ENCODE data around the gene RBM19.

Gene RBM19

DNA sequence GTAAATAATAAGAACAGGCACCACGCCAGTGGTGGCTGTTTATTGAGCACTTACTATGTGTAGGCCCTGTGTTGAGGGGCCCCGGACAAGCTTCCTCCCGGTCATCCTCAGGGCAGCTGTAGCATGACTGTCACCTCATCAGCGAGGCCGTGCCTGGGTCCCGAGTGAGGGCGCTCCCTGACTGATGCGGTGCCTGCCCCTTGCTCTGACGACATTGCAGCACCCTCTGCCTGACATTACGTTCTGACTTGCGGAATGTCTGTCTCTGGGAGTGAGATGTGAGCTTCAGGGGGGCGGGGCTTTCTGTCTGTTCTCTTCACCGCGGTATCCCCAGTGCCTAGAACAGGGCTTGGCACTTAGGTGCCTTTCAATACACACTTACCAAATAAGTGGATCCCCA, 167.6 kb downstream of the RBM19 start:
- no peak for DNase-seq

DNA sequence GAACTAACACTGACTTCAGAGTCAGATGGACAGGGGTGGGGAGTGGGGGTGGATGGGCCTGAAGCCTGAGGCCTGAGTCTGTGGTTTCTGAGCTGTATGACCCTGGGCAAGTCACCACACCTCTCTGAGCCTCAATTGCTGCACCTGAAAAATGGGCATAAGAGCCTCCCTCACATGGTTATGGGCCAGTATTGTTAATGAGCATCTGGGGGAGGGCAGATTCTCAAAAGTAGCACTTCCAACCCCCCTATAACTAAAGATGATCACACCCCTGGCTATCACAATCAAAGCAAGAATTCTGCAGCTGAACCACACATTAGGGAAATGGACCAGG, 168.6 kb downstream of the RBM19 start:
- no peak for DNase-seq

DNA sequence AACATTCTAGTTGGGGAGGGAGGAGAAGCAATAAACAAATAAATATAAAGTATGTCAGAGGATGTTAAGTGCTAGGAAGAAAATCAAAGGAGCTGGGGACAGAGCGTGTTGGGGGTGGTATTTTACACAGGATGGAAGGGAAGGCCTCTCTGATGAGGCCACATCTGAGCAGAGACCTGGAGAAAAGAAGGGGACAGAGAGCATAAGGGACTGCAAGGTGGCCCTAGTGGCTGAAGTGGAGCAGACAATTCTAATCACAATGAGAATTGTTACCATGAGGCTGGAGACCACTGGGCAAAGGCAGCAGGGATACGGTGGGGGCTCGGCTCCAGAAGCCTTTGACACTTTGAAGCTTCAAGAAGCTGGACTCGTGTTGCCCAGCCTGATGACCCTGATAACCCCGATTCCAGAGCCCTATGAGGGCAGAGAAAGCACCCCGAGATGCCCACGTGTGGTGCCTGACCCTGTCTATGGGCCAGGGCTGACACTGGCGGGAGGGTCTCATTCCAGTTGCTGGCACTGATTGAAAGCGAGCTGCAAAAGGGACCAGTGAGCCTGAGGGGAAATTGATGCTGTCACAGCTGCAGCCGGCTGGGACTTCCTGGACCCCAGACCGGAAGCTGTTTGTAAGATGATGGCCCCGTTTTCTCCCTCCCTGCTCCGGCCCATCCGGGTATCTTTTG, 169.1 kb downstream of the RBM19 start:
- no peak for DNase-seq

DNA sequence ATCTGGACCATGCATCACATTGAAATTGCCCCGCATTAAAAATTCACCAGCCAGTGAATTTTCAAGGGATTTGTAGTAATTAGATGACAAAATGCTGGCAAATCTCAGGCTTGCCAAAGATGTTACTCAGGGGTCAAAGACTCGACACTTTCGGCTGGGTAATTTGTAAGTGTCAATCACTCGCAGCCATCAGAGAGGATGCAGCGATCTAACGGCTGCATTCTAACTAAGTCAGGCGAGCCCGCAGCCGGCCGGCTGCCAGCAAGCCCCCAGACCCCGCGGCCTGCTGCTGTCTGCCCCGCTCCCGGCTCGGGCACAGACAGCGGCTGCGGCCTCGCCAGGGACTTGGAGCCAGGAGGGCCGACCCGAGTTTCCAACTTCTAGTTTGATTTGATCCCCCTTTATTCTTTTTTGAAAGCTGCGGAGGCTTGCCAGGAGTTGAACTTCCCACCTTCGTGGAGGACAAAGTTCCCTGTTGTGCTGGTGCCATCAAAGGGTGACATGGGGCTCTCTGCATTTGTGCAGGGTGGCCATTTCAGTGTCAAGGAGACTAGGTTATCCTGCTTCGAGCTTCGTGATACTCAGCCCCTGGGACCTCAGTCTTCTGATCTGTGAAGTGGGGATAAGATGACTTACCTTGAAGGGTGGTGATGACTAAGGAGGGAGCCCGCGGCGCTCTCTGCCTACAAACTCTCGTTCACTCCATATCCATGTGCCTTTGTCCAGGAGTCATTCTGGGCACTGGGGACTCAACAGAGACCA, 169.9 kb downstream of the RBM19 start:
- no peak for DNase-seq

DNA sequence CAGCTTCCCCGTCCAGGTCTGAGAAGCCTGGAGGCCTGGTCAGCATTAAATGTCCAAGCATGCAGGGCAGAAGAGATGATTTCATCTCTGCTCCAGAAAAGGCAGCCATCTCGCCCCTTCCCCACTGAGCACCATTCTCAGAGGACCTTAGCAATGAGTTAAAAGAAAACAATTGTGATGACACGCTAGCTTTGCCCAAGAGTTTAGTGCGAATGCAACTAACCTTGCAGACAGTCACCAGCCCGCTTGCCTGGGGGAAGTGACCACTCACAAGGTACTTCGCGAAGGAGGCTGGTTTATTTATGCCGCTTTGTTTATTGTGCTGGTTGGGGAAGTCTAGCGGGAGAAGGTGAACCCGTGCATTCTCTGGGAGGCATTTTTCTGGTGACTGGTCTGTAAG, 170.7 kb downstream of the RBM19 start:
- no peak for DNase-seq

DNA sequence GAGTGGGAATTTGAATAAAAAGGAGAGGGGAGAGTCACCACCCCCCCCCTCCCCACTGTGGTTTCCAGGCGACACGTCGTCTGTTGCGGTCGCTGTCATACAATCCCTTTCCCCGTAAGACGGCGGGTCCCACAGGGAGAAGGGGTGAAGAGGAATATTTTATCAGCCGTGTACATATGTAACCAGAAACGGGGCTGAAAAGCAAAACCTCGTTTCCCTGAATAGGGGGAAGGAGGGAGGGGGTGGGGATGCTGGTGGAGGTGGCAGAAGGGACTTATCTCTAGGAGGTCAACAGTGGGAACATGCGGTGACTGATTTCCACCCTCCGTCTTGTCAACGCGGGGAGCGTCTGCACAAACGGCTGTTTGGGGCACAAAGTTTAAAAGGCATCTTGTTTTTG, 171.4 kb downstream of the RBM19 start:
- DNase-seq = no peak

DNA sequence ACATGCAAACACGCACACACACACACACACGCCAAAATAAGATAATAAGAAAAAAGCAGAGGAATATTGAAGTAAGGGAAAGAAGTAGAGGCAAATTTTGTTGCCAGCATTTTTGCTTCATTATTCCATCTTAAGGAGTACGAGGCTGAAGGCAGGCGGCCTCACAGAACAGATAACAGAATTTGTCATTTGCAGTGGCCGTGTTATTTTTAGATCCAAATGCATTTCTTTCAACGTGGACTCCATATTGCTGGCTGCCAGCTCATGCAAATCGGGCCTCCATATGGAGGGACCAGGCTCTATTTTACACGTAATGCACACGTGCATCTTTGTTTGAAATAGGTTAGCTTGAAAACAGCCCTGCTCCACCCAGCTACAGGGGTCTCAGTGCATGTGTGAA, 172.9 kb downstream of the RBM19 start:
- no peak for DNase-seq

DNA sequence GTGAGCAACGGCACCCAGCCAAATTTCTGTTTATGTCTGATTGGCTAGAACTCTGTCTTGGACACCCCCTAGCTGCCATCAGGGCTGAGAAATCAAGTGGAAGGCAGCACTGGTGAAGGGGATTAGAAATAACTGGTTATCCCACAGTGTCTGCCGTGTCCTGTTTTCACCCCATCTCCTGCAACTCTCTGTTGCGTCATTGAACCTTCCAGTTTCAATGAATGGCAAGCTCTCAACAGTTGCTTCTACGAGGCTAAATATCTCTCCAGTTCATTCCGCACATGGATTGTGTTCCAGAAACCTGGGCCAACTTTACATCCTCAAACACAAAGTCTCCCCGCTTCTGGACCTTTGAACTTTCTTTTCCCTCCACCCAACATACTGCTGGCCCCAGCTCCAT, 173.7 kb downstream of the RBM19 start:
- DNase-seq = no peak

DNA sequence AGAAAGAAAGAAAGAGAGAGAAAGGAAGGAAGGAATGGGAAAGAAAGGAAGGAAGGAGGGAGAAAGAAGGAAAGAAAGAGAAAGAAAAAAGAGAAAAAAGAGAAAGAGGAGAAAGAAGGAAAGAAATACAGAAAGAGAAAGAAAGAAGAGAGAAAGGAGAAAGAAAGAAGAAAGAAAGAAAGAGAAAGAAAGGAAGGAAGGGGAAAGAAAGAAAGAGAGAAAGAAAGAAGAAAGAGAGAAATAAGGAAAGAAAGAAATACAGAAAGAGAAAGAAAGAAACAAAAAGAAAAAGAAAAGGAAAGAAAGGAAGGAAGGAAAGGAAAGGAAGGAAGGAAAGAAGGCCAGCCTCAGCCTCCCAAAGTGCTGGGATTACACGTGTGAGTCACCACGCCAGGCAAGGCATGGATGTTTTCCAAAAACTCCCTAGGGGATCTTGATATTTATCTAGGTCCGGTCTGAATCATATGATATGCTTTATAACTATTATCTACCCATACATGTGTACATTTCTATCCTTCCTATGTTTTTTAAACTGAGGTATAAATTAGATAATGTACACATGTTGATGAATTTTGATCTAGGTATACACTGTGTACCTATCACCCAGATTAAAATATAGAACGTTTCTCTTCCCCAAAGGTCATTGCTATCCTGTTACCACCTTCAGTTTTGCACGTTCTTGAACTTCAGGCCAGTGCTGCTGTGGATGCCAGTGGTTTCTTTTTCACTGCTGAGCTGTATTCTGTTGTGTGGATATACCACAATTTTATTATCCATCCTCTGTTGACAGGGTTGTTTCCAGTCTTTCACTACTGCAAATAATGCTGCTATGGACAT, 177.9 kb downstream of the RBM19 start:
- no peak for DNase-seq

DNA sequence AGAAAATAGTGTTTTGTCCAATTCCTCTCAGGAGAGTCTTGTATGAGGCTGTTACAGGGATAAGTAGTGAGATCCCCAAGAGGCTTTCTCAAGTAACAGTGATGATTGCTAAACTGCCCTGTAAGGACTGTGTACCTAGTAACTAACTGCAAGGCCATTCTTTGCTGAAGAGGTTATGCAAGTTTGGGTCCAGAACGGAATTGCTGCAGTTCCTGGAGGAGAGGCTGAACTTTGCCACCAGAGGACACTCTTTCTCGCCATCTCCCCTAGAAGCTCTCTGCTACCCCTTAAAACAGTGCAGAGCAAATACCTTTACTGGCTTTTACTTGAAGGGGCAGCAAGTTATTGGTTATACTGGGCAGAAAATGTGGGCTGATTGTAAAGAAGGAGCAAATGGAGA, 180.0 kb downstream of the RBM19 start:
- DNase-seq = no peak

DNA sequence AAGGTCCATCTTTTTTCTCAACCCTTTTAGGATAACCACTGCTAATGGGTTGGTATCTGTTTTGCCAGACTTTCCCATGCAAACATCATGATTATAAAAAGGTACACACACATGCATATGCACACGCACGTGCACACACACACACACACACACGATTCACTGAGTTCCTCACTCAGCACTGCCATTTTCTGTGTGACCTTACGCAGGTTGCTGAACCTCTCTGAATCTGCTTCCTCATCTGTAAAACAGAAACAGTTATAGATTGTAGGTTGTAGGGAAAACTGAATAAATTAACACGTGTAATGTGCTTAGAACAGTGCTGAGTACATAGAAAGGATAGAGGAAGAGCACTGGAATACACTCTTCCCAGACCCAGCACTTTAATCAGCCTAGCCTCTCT, 182.3 kb downstream of the RBM19 start:
- no peak for DNase-seq

DNA sequence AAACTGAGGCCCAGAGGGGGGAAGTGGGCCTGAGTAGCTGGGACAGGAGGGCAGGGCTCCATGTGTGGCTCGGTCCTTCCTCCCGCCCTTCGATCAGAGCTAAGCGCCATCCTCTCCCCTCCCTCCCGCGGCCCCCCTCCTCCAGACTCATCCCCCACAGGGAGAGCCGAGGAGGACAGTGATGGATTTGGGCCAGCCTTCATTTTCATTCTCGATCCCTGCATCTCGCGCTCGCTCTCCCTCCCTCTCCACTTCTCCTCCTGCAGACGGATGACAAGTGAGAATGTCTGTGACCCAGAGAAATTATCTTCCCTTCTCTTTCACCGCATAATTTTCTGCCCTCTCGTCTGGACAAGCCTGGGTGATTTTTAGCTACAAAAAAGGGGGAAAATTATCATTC, 183.3 kb downstream of the RBM19 start:
- no peak for DNase-seq

DNA sequence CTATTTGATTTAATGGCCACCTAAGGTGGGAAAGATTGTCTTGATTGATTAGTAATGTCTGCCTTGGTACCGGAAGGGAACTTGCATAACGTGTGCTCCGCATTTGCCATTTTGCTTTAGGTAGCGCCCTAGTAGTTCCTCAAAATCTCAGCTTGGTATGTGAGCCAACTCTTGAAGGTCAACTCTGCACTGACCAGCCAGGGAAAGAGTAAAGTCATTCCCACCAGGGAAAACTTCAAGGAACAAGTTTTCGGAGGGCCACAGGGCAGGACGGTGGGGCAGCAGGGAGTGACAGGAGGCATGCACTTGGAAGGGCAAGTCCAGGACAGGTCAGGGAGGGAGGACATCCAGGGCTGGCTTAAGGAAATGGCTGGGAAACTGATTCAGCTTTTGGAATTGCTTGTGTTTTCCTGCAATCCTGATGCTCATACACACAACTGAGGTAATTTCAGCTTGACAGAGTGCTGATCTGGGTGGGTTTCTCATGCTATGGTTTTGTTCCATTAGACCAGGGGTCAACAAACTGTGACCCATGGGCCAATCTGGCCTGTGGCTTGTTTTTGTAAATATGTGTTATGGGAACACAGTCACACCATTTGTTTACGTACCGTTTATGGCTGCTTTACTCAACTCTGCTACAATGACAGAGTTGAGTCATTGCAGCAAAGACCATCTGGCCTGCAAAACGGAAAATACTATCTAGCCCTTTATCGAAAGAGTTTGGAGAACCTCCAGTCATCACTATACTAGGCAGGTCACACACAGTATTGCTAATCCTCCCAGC, 184.5 kb downstream of the RBM19 start:
- no peak for DNase-seq

DNA sequence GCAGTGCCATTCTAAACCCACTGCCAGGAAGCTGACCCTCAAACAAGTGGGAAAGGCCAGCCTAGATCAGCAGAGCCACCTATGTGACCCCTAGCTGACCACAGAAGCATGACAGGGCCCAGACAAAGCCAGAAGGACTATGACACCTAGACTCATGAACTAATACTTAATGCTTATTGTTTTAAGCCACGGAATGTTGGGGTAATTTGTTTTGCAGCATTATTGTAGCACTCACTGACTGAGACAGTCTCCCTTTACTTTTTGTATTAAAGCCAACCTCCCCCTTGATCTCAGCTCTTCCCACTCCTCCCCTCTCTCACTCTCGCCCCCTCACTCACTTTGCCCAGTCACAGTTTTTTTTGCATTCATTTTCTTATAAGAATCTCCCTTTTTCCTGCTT, 186.4 kb downstream of the RBM19 start:
- no peak for DNase-seq

DNA sequence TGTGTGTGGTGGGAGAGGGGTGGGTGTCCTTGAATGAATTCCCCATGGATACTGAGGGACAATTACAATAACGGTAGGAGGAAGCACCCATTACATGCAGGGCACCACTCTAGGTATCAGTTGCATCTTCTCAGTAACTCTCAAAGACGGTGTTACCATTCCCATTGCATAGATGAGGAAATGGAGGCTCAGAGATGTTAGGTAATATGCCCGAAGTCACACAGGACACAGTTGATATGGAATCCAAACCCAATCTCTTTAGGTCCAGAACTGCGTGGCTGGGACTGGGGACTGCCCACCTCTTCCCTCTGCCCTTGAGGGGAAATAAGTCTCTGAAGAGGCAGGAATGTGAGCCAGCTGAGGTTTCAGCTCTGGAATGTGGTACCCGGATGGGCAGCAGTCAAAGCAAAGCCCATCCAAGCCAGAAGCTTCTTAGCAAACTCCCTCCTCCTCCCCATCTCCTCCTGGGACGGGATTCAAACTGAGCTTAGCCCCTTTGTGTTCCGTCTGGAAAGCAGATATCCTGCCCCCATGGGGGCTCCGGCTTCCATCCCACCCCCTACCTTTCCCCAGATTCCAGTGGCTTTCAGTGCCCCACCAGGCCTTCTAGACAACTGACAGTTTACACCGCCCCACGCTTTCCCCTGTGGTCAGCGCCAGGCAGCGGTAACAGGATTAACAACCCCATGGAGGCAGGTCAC, 187.5 kb downstream of the RBM19 start:
- no peak for DNase-seq

DNA sequence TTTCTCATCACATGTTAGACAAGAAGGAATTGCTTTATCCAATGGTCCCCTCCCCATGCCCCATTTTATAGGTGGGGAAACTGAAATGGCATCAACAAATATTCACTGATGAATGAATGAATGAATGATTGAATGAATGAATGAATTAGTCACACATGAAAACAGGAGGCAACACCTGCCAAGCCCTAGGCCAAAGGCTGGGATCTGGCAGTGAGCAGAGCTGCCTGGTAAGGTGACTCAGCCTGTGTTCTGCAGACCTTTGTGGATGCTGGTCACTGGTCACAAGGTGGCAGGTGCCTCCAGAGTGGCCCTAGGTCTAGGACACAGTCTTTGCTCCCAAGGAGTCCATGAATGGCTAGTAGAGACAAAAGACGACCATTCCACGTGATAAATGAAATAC, 188.4 kb downstream of the RBM19 start:
- DNase-seq = no peak

DNA sequence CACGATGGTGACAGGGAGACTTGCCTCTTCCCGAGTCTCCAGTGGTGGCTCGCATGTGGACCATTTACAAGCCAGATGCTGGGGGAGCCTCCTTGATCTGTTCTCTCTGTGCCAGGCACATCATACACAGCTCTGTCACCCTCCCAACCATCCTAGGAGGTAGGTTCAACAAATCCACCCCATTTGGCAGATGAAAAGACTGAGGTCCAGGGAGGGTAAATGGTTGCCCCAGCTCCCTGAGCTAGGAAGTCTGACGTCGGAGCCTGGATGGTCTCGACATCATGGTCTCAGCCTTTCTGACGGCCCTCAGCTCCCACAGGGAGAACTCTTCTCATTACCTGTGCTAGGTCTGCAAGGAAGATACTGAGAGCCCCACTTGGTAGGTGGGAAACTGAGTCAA, 189.6 kb downstream of the RBM19 start:
- no peak for DNase-seq

DNA sequence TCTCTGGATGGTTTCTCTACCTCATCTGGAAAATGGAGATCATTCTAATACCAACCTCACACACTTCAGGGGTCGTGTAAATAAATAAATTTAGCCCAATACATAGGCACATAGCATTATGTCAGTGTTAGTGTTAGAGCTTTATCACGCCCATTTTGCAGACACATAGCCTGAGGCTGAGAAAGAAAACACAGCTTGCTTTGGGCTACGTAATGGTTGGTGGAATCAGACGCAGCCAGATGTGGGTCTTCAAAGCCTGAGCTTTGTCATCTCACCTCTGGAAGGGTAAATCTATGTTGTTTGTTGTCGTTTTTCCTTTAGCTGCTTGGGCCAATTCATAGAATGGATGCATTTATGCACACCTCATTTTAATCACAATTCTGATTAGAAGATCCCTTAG, 191.6 kb downstream of the RBM19 start:
- no peak for DNase-seq

DNA sequence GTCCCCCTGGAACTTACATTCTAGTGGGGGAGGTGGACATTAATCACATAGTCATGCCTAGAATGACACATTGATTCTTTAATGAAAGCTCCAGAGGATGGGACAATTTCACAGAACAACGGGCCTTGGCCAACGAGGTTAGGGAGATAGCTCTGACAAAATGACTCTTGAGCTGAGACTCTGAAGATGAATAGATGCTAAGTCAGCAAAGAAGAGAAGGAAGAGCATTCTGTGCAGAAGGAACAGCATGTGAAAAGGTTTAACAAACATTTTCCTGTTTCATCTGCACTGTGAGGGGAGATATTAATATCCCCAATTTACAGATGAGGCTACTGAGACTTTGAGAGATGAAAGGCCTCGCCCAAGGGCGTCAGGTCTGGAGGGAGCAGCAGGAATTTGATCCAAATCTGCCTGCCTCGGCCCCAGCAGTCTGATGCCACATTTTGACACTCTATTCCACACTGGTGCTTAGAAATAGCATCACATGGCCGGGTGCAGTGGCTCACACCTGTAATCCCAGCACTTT, 193.6 kb downstream of the RBM19 start:
- no peak for DNase-seq

DNA sequence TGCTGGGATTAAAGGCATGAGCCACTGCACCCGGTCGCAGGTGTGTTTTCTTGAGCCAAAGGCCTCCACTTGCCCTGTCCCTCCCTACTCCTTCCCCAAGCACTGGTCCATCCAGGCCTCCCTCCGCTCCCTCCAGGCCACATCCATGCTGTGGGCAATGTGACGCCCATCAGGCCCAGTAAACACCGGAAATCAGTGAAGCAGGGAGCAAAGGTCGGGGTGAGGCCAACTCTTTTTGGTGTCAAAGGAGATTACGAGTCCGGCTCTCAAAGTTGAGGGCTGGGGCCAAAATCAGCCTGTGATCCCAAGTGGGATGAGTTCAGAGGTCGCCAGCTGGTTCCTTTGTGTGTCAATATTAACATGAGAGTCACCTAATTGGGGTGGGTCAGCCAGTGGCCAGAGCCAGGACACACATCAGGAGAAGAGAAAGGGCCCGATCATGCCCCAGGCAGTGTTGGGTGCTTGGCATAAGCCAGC, 195.7 kb downstream of the RBM19 start:
- DNase-seq = no peak

DNA sequence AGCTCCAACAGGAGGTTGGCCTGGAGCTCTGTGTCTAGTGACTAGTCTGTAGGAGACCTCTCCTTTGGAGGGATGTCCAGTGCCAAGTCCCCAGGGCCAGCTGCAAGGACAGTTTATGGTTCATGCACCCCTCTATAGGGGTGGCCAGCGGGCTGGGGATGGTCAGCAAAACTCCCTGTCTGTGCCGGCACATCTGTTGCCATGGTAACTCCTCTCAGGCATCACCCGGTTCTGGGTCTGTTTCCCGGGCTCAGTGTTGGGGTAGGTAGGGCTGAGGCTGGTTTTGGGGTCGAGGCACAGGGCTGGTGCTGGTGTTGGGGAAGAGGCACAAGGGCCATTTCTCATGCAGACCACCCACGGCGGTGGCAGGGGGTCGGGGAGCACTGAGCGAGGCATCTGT, 196.8 kb downstream of the RBM19 start:
- no peak for DNase-seq

DNA sequence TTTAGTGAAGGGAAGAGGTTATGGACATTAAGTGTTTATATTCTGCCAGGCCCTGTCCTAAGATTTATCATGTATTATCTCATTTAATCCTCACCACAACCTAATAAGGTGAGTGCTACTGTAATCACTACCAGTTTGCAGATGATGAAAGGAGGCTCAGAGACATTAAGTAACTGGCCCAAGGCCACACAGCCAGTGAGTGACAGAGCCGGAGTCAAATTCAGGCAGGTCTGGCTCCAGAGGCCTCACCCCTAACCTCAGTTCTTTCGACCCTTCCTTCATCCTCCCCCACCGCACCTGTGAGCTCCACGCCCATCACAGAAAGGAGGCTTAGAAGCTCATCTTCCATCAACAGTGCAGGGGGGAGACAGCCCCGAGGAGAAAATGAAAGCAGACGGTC, 197.3 kb downstream of the RBM19 start:
- DNase-seq = no peak
